Lower lobe of right lung (tissue), 2 donors: ENCODE measurements around the gene TSPEAR. TPM values are rescaled to one million over a fixed set of nuclear protein-coding genes. Genes with fewer than 3 reads are reported as not detected.

Experiments used
- ATAC-seq, 2 donors: fragments of 200-7000 bp; cut with Tn5 transposase; one replicate each; pipeline ENCODE4 v1.9.1; 2020 to 2022; ENCODE audit warnings: mild to moderate bottlenecking in 2 of 2, moderate library complexity in 2 of 2
- DNase-seq: peaks from one replicate; pipeline ENCODE4 v3.0.0-alpha.2; 2020
- H3K27ac ChIP-seq: fragments of 200-600 bp; one replicate; pipeline ENCODE4 v1.8.0; 2022
- H3K27me3 ChIP-seq: fragments of 200-600 bp; one replicate; pipeline ENCODE4 v1.8.0; 2022; ENCODE audit warnings: low read depth
- H3K36me3 ChIP-seq: fragments of 200-600 bp; one replicate; pipeline ENCODE4 v1.8.0; 2022; ENCODE audit warnings: mild to moderate bottlenecking
- H3K4me1 ChIP-seq: fragments of 200-600 bp; one replicate; pipeline ENCODE4 v1.8.0; 2022
- H3K4me3 ChIP-seq: fragments of 200-600 bp; one replicate; pipeline ENCODE4 v1.8.0; 2022; ENCODE audit warnings: mild to moderate bottlenecking
- H3K9me3 ChIP-seq: fragments of 200-600 bp; one replicate; pipeline ENCODE4 v1.8.0; 2022
- intact Hi-C: fragments of 100-400 bp; cut with DNase I; formaldehyde crosslinking; loops from one replicate; pipeline ENCODE4 v1.11.0; 2022
- total RNA-seq: library from RNA; stranded (reverse); fragmentation: NEBNext Ultra II Directional; extraction: Animal tissue kit (Norgen Biotek cat#: 25700); gene quantifications from one replicate; pipeline ENCODE4 v1.2.1, GENCODE V29; 2021
- TF ChIP-seq, protein P1 (sequence below): fragments of 200-600 bp; IDR thresholded peaks from one replicate; pipeline ENCODE4 v1.8.0; 2022; ENCODE audit warnings: antibody characterized with exemption, mild to moderate bottlenecking
- donor health status: DM: no; HTN: yes; CAD: no; lungs with severe emphysema.

The TSPEAR gene
- total RNA-seq, 1 donor from 2014 or later = 0.27 TPM

DNA sequence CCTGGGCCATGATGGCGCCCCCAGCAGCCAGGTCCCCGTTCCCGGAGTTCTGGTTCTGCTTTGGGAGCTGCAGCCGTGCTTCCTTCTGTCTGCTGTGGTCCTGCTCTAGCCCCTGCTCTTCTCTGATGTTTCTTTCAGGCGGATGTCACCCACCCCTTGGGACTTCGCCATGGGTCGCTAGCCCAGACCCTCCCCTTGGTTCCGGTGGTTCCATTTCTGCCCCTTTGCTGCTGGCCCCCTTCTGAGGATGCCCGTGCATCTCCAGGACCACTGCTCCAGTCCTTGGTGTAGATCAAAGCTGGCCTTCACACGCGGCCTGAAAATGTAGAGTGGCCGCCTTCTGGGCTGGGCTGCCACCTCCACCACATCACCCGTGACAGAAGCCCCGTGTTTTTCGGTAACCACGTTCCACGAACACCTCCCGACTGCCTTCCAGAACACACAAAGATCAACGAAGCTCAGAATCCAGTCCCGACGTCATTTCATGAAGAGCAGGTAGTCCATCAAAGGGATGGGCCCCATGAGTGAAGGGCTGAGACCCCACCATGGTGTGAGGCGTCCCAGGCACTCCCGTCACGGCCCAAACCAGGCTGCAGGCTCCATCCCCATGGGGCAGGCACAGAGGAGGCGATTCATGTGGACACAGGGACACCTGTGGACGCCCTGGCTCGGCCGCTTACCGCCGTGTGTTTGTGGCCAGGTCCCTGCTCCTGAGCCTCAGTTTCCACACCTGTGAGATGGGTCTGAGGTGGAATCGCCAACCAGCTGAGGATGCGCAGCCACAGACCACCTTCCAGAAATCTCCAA, 195.8 kb downstream of the TSPEAR start:
- peaks cover 12% of the 10 kb centered on the region for H3K27me3 ChIP-seq
- intact Hi-C loops = no loop called here
- no peak overlapping the region for H3K4me3 ChIP-seq
- H3K27ac ChIP-seq = no peak overlapping the region
- TF ChIP-seq, protein P1, sequence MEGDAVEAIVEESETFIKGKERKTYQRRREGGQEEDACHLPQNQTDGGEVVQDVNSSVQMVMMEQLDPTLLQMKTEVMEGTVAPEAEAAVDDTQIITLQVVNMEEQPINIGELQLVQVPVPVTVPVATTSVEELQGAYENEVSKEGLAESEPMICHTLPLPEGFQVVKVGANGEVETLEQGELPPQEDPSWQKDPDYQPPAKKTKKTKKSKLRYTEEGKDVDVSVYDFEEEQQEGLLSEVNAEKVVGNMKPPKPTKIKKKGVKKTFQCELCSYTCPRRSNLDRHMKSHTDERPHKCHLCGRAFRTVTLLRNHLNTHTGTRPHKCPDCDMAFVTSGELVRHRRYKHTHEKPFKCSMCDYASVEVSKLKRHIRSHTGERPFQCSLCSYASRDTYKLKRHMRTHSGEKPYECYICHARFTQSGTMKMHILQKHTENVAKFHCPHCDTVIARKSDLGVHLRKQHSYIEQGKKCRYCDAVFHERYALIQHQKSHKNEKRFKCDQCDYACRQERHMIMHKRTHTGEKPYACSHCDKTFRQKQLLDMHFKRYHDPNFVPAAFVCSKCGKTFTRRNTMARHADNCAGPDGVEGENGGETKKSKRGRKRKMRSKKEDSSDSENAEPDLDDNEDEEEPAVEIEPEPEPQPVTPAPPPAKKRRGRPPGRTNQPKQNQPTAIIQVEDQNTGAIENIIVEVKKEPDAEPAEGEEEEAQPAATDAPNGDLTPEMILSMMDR = no peak
- DNase-seq (peak; percentile 32), ATAC-seq (no peak)
- peaks cover 2% of the 10 kb centered on the region for H3K4me1 ChIP-seq
- H3K36me3 ChIP-seq = no peaks in the 10 kb centered on the region
- no peaks in the 10 kb centered on the region for H3K9me3 ChIP-seq

DNA sequence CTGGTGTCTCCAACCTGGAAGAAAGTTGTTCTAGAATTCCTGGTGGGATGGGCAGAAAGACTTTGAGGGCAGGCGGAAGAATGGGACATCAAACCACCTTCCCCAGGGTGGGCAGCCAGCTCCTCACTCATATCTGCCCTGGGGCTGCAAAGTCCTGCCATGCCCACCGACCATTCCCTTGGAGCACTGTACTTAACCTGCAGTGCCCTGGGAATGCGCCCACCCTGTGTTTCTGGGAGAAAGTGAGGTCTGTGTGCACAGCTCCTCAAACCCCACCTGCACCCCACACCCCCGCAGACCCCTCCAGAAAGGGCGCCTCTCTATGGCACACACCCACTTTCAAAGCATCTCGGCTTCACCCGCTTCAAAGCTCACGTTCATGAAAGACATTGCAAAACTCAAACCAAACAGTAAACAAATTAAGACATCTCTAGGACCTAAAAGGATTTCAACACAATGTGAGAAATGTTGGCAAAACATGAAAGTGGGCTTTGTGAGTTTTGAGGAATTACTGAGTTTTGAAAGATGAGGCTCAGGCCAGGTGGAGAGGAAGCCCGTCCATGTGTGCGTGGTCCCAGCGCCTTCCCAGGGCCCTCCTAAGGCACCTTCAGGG, 196.5 kb downstream of the TSPEAR start:
- no peak for ATAC-seq
- H3K4me1 ChIP-seq = peaks cover 9% of the 10 kb centered on the region
- peaks cover 18% of the 10 kb centered on the region for H3K27me3 ChIP-seq
- no peak overlapping the region for H3K27ac ChIP-seq
- H3K4me3 ChIP-seq = no peak overlapping the region
- intact Hi-C loops = no loop called here
- no peak for DNase-seq
- TF ChIP-seq, protein P1 = no peak
- H3K9me3 ChIP-seq = no peaks in the 10 kb centered on the region
- H3K36me3 ChIP-seq = no peaks in the 10 kb centered on the region

DNA sequence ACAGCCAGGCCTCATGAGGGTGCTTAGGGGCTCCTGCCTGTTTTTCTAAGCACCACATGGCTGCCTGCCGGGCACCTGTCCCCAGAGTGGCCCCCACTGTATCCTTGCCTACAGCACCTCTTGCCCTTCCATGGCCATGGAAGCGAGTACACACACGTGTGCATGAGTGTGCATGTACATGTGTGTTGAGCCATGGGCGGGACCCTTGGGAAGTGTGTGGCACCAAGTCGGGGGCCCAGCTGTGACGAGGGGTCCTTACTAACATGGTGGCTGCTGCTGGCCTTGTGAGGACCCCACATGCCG, 197.2 kb downstream of the TSPEAR start:
- Histone ChIP-seq H3K9me3 (no peaks in the 10 kb centered on the region), H3K4me3 (no peak overlapping the region), H3K27ac (no peak overlapping the region), H3K36me3 (no peaks in the 10 kb centered on the region), H3K4me1 (peaks cover 12% of the 10 kb centered on the region), H3K27me3 (peaks cover 13% of the 10 kb centered on the region)
- no peak for ATAC-seq
- intact Hi-C loops = no loop called here
- TF ChIP-seq, protein P1 = no peak
- DNase-seq = peak; percentile 40

DNA sequence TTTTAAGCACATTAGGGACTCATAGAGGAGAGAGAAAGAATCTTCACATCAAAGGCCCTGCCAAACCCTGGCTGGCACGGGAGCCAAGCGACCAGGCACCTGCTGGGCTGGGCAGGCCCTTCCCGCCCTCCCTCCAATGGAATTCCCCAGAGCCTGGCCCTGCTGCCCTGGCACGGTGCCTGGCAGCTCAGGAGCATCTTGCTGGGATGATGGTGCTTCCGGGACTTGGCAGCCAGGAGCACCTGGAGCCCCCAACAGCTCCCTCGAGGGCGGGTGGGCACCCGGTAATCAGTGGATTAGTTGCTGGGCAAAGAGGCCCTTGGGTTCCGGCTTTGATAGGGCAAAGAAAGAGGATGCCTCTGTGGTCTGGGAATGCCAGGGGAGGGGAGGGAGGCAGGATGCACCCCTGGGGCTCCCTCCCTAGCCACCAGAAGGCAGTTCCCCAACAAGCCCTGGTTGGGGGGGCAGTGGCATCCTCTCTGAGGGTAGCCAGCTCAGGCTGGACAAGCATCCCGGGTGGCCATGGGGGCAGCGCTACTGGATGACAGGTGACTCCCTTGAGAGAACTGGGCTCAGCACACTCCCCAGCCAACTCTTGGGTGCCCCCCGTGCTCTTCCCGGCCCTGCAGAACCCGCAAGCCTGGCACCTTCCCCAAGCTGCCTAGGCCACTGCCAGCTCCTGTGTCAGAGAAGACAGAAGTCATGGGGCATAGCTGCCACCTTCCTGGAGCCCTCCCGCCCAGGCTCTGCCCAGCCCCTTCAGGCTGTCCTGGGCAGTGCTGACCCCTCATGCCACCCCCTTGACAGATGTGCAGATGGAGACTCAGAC, 197.8 kb downstream of the TSPEAR start:
- TF ChIP-seq, protein P1 = no peak
- intact Hi-C loops = no loop called here
- ATAC-seq (no peak), DNase-seq (peak; percentile 41)
- Histone ChIP-seq H3K27me3 (peaks cover 13% of the 10 kb centered on the region), H3K9me3 (no peaks in the 10 kb centered on the region), H3K27ac (no peak overlapping the region), H3K4me1 (peaks cover 12% of the 10 kb centered on the region), H3K36me3 (no peaks in the 10 kb centered on the region), H3K4me3 (no peak overlapping the region)

- ATAC-seq (no peak), DNase-seq (peak; percentile 35)
- Histone ChIP-seq H3K4me1 (peaks cover 12% of the 10 kb centered on the region), H3K27ac (no peak overlapping the region), H3K9me3 (no peaks in the 10 kb centered on the region), H3K36me3 (no peaks in the 10 kb centered on the region), H3K4me3 (no peak overlapping the region), H3K27me3 (peaks cover 13% of the 10 kb centered on the region)
- intact Hi-C loops = no loop called here
- TF ChIP-seq, protein P1 = no peak
Observed at GRCh38 chr21:44512496-44513388, 198.6 kb downstream of the TSPEAR start.
